K562 (cell line): ENCODE measurements around the gene ING4. TPM values are rescaled to one million over a fixed set of nuclear protein-coding genes. Genes with fewer than 3 reads are reported as not detected.

Source experiments
- FOS ChIP-seq: IDR thresholded peaks from 3 replicates; pipeline ENCODE4 v1.6.1; 2011; ENCODE audit not compliant: insufficient read length; ENCODE audit errors: extremely low read depth
- ILK ChIP-seq: fragments of 450-650 bp; IDR thresholded peaks from 2 replicates; pipeline ENCODE4 v1.6.1; 2016; ENCODE audit warnings: missing genetic modification characterization, low read depth, mild to moderate bottlenecking, missing compliant biosample characterization, moderate library complexity, borderline replicate concordance
- NCOR1 ChIP-seq: fragments of 450-650 bp; IDR thresholded peaks from 2 replicates; pipeline ENCODE4 v1.6.1; 2016; ENCODE audit warnings: mild to moderate bottlenecking, moderate library complexity
- NR1H2 ChIP-seq: sonication (generic); formaldehyde crosslinking; IDR thresholded peaks from 2 replicates; pipeline ENCODE4 v1.4.0; 2020; ENCODE audit warnings: mild to moderate bottlenecking, missing genetic modification reagents
- PTTG1 ChIP-seq: fragments of 450-650 bp; IDR thresholded peaks from 2 replicates; pipeline ENCODE4 v1.6.1; 2016; ENCODE audit warnings: low read depth, mild to moderate bottlenecking, missing genetic modification characterization, missing compliant biosample characterization
- SAP30 ChIP-seq: fragments of 200-600 bp; sonication (generic); IDR thresholded peaks from 2 replicates; pipeline ENCODE4 v1.6.1; 2012; ENCODE audit warnings: borderline replicate concordance, low read depth, mild to moderate bottlenecking, moderate library complexity, low read length, control low read depth, inconsistent platforms; ENCODE audit not compliant: insufficient read depth, poor library complexity, severe bottlenecking
- SLC30A9 ChIP-seq: fragments of 250-450 bp; sonication (Bioruptor Pico); IDR thresholded peaks from 2 replicates; pipeline ENCODE4 v1.8.0; 2022; ENCODE audit warnings: mild to moderate bottlenecking, moderate library complexity
- ZNF212 ChIP-seq: fragments of 450-650 bp; formaldehyde crosslinking; IDR thresholded peaks from 2 replicates; pipeline ENCODE4 v1.4.0; 2020; ENCODE audit warnings: mild to moderate bottlenecking
- ZNF444 ChIP-seq: fragments of 250-450 bp; sonication (Bioruptor Pico); IDR thresholded peaks from 2 replicates; pipeline ENCODE4 v1.4.0; 2020; ENCODE audit warnings: mild to moderate bottlenecking, moderate library complexity
- polyA plus RNA-seq, 8 experiments: library from polyadenylated mRNA; depleted of rRNA in 4 of 8; stranded (reverse) in 5 of 8; unstranded in 3 of 8; fragments of >200 nt; fragmentation: Nextera tagmentation in 2 of 8; fragmentation: Illumina TruSeq in 1 of 8; extraction: Ambion mirVana in 2 of 8; extraction: Trizol in 1 of 8; gene quantifications; 2 replicates each; pipeline versions ENCODE4 v1.2.1 to v1.2.3, GENCODE V29; 2011 to 2014; ENCODE audit warnings: inconsistent platforms in 1 of 8, missing spikeins in 1 of 8
- total RNA-seq, 7 experiments: library from RNA; depleted of rRNA in 6 of 7; stranded (reverse); fragments of >200 nt in 6 of 7; fragmentation: Illumina TruSeq in 2 of 7; extraction: Trizol in 2 of 7; gene quantifications; 2 replicates each; pipeline versions ENCODE4 v1.2.1 to v1.2.3, GENCODE V29; 2011 to 2021; ENCODE audit warnings: low replicate concordance in 1 of 7
- TF ChIP-seq, protein P1 (sequence below): fragments of 450-650 bp; IDR thresholded peaks from 2 replicates; pipeline ENCODE4 v1.6.1; 2016; ENCODE audit warnings: mild to moderate bottlenecking, moderate library complexity
- TF ChIP-seq, protein P2 (sequence below): fragments of 450-650 bp; formaldehyde crosslinking; conservative IDR thresholded peaks from 2 replicates; pipeline ENCODE4 v1.4.0; 2022; ENCODE audit warnings: mild to moderate bottlenecking, missing genetic modification characterization

ING4 gene
- total and polyA plus RNA-seq, 9 of the 15 experiments (the other 6 are each of a cell fraction or from before 2014, with no cell fraction given): 6.6 to 30.2 (median 15.7) TPM

DNA sequence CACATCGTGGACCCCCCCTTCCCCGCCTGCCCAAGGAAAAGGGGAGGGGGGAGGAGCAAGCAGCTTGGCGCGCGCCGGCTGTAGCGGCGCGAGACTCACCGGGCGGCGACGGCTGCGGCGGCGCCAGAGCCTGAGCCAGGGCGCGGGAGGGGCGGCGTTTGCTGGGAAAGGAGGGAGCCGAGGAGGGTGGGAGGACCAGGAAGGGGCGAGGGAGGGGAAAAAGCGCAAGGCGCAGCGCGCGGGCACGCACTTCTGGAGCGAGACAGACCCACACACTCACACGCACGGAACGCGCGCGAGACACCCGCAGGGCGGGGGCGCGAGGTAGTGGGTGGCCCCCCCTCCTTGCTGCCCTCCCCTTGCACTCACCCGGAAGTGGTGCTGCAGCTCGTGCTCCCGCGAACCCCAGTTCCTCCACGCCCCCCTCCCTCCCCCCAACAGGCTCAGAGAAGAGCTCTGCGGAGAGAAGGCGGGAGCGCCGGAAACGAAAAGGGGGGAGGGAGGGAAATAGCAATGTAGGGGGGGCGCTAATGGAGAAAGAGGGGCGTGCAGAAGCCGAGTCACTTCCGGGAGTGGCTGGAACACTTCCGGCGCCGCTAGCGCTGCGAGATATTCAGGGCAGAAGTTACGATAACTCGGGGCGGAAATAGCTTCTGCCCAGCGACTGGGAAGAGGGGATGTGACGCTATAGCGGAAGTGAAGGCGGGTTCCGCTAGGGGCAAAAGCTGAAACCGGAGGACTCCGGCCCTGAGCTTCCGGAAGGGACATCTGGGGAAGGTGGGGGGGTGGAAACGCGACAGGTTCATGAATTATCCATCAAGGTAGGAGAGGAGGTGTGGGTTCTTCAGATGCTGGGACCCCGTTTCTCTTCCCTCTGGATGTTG lies 26.3 kb upstream of the ING4 start, which contains the start of gene ZNF384 (continued):
- TF ChIP-seq SLC30A9: no peak
- TF ChIP-seq NR1H2 (CRISPR knock-in tag): no peak
- TF ChIP-seq, protein P1, sequence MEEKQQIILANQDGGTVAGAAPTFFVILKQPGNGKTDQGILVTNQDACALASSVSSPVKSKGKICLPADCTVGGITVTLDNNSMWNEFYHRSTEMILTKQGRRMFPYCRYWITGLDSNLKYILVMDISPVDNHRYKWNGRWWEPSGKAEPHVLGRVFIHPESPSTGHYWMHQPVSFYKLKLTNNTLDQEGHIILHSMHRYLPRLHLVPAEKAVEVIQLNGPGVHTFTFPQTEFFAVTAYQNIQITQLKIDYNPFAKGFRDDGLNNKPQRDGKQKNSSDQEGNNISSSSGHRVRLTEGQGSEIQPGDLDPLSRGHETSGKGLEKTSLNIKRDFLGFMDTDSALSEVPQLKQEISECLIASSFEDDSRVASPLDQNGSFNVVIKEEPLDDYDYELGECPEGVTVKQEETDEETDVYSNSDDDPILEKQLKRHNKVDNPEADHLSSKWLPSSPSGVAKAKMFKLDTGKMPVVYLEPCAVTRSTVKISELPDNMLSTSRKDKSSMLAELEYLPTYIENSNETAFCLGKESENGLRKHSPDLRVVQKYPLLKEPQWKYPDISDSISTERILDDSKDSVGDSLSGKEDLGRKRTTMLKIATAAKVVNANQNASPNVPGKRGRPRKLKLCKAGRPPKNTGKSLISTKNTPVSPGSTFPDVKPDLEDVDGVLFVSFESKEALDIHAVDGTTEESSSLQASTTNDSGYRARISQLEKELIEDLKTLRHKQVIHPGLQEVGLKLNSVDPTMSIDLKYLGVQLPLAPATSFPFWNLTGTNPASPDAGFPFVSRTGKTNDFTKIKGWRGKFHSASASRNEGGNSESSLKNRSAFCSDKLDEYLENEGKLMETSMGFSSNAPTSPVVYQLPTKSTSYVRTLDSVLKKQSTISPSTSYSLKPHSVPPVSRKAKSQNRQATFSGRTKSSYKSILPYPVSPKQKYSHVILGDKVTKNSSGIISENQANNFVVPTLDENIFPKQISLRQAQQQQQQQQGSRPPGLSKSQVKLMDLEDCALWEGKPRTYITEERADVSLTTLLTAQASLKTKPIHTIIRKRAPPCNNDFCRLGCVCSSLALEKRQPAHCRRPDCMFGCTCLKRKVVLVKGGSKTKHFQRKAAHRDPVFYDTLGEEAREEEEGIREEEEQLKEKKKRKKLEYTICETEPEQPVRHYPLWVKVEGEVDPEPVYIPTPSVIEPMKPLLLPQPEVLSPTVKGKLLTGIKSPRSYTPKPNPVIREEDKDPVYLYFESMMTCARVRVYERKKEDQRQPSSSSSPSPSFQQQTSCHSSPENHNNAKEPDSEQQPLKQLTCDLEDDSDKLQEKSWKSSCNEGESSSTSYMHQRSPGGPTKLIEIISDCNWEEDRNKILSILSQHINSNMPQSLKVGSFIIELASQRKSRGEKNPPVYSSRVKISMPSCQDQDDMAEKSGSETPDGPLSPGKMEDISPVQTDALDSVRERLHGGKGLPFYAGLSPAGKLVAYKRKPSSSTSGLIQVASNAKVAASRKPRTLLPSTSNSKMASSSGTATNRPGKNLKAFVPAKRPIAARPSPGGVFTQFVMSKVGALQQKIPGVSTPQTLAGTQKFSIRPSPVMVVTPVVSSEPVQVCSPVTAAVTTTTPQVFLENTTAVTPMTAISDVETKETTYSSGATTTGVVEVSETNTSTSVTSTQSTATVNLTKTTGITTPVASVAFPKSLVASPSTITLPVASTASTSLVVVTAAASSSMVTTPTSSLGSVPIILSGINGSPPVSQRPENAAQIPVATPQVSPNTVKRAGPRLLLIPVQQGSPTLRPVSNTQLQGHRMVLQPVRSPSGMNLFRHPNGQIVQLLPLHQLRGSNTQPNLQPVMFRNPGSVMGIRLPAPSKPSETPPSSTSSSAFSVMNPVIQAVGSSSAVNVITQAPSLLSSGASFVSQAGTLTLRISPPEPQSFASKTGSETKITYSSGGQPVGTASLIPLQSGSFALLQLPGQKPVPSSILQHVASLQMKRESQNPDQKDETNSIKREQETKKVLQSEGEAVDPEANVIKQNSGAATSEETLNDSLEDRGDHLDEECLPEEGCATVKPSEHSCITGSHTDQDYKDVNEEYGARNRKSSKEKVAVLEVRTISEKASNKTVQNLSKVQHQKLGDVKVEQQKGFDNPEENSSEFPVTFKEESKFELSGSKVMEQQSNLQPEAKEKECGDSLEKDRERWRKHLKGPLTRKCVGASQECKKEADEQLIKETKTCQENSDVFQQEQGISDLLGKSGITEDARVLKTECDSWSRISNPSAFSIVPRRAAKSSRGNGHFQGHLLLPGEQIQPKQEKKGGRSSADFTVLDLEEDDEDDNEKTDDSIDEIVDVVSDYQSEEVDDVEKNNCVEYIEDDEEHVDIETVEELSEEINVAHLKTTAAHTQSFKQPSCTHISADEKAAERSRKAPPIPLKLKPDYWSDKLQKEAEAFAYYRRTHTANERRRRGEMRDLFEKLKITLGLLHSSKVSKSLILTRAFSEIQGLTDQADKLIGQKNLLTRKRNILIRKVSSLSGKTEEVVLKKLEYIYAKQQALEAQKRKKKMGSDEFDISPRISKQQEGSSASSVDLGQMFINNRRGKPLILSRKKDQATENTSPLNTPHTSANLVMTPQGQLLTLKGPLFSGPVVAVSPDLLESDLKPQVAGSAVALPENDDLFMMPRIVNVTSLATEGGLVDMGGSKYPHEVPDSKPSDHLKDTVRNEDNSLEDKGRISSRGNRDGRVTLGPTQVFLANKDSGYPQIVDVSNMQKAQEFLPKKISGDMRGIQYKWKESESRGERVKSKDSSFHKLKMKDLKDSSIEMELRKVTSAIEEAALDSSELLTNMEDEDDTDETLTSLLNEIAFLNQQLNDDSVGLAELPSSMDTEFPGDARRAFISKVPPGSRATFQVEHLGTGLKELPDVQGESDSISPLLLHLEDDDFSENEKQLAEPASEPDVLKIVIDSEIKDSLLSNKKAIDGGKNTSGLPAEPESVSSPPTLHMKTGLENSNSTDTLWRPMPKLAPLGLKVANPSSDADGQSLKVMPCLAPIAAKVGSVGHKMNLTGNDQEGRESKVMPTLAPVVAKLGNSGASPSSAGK: no peak
- TF ChIP-seq NCOR1: peak; percentile 14; the same call in 1 of the 2 replicates
- no peak for TF ChIP-seq PTTG1 (tag)
- no peak for TF ChIP-seq FOS
- TF ChIP-seq ZNF212 (CRISPR knock-in tag): no peak
- TF ChIP-seq SAP30: no peak
- no peak for TF ChIP-seq ILK (tag)
- TF ChIP-seq ZNF444 (CRISPR knock-in tag): 0 out of 2 replicates have a peak, but pooled peaks have one; percentile 51
- TF ChIP-seq, protein P2, sequence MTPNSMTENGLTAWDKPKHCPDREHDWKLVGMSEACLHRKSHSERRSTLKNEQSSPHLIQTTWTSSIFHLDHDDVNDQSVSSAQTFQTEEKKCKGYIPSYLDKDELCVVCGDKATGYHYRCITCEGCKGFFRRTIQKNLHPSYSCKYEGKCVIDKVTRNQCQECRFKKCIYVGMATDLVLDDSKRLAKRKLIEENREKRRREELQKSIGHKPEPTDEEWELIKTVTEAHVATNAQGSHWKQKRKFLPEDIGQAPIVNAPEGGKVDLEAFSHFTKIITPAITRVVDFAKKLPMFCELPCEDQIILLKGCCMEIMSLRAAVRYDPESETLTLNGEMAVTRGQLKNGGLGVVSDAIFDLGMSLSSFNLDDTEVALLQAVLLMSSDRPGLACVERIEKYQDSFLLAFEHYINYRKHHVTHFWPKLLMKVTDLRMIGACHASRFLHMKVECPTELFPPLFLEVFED (CRISPR knock-in tag): no peak
